HG03378 (cell line): ENCODE results near the gene MYBPHL.

Experiments
- ATAC-seq: cut with Tn5 transposase; IDR thresholded peaks from one replicate; pipeline ENCODE4 v1.9.1; 2021; ENCODE audit warnings: mild to moderate bottlenecking, moderate library complexity; ENCODE audit not compliant: unreplicated experiment

Gene MYBPHL

GRCh38 chr1:109281680-109282496, 24.9 kb downstream of the MYBPHL start:
- ATAC-seq, result no peak

- no peak for ATAC-seq
These were observed 25.9 kb downstream of the MYBPHL start for GRCh38 chr1:109280862-109281261.

- ATAC-seq, result no peak
These were observed 27.1 kb downstream of the MYBPHL start for GRCh38 chr1:109279615-109280278.

- ATAC-seq, result peak; percentile 67
These were observed 29.2 kb downstream of the MYBPHL start for GRCh38 chr1:109277434-109278204.

- ATAC-seq, result no peak
These were observed 31.0 kb downstream of the MYBPHL start for GRCh38 chr1:109275706-109276345.

- no peak for ATAC-seq
These were observed 32.0 kb downstream of the MYBPHL start for GRCh38 chr1:109274533-109275476.

GRCh38 chr1:109273570-109274288, 33.1 kb downstream of the MYBPHL start:
- ATAC-seq, result no peak

GRCh38 chr1:109272831-109273547, 33.8 kb downstream of the MYBPHL start:
- no peak for ATAC-seq

GRCh38 chr1:109272021-109272799, 34.6 kb downstream of the MYBPHL start:
- no peak for ATAC-seq

- ATAC-seq, result no peak
These were observed 35.4 kb downstream of the MYBPHL start for GRCh38 chr1:109271458-109271857.

- ATAC-seq, result no peak
These were observed 36.0 kb downstream of the MYBPHL start for GRCh38 chr1:109270623-109271317.

- no peak for ATAC-seq
These were observed 36.7 kb downstream of the MYBPHL start for GRCh38 chr1:109269981-109270622.

GRCh38 chr1:109269212-109269980, 37.4 kb downstream of the MYBPHL start:
- ATAC-seq, result no peak

GRCh38 chr1:109268431-109269211, 38.2 kb downstream of the MYBPHL start:
- no peak for ATAC-seq

- ATAC-seq, result no peak
These were observed 39.0 kb downstream of the MYBPHL start for GRCh38 chr1:109267743-109268300.
